ENCODE measurements around the gene D2HGDH. TPM values are rescaled to one million over a fixed set of nuclear protein-coding genes. Genes with fewer than 3 reads are reported as not detected.
A peak's percentile ranks its signal among the peaks of the same experiment; 100 is the strongest.

Gene D2HGDH
- total and polyA plus RNA-seq, 2 of the 13 experiments (the other 11 are each of a cell fraction or from before 2014, with no cell fraction given): 19.2 to 20.3 TPM

DNA sequence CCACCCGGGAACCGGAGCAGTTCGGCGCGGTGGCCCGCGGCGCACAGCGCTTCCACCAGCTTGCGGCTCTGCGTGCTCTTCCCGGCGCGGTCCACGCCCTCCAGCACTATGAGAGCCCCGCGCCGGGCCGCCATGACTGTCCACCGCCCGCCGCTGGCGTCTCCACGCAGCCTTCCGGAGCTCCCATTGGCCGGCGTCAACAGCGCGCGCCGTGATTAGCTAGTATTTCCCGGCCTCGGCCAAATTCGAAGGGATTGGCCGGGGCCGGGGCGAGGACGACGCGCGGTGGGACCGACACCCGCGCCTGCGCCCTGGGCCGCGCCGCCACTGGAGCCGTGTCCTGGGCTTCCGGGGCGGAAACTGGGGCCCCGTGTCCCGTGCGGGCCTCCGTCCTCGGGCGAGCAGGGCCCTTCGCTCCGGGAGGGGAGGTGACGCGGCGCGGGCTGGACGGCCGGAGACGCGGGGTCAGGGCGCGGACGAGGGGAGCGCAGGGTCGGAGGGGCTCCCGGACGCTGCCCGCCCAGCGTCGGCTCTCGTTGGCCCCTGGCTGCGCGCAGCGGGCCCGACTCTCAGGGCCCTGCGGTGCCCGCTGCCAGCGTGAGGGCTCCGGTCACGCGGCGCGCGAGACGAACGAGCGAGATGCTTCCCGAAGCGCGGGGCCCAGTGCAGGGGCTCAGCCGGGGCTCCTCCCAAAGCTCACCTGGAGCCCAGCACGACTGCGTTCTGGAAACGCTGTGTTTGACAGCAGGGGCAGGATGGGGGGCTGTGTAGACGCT lies 47.6 kb upstream of the D2HGDH start, which contains the start of gene DTYMK (continued):
- TF ChIP-seq, protein P1, sequence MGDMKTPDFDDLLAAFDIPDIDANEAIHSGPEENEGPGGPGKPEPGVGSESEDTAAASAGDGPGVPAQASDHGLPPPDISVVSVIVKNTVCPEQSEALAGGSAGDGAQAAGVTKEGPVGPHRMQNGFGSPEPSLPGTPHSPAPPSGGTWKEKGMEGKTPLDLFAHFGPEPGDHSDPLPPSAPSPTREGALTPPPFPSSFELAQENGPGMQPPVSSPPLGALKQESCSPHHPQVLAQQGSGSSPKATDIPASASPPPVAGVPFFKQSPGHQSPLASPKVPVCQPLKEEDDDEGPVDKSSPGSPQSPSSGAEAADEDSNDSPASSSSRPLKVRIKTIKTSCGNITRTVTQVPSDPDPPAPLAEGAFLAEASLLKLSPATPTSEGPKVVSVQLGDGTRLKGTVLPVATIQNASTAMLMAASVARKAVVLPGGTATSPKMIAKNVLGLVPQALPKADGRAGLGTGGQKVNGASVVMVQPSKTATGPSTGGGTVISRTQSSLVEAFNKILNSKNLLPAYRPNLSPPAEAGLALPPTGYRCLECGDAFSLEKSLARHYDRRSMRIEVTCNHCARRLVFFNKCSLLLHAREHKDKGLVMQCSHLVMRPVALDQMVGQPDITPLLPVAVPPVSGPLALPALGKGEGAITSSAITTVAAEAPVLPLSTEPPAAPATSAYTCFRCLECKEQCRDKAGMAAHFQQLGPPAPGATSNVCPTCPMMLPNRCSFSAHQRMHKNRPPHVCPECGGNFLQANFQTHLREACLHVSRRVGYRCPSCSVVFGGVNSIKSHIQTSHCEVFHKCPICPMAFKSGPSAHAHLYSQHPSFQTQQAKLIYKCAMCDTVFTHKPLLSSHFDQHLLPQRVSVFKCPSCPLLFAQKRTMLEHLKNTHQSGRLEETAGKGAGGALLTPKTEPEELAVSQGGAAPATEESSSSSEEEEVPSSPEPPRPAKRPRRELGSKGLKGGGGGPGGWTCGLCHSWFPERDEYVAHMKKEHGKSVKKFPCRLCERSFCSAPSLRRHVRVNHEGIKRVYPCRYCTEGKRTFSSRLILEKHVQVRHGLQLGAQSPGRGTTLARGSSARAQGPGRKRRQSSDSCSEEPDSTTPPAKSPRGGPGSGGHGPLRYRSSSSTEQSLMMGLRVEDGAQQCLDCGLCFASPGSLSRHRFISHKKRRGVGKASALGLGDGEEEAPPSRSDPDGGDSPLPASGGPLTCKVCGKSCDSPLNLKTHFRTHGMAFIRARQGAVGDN (CRISPR knock-in tag; IDR thresholded peaks at IDR 0.05): peak; percentile 95
- TF ChIP-seq, protein P2, sequence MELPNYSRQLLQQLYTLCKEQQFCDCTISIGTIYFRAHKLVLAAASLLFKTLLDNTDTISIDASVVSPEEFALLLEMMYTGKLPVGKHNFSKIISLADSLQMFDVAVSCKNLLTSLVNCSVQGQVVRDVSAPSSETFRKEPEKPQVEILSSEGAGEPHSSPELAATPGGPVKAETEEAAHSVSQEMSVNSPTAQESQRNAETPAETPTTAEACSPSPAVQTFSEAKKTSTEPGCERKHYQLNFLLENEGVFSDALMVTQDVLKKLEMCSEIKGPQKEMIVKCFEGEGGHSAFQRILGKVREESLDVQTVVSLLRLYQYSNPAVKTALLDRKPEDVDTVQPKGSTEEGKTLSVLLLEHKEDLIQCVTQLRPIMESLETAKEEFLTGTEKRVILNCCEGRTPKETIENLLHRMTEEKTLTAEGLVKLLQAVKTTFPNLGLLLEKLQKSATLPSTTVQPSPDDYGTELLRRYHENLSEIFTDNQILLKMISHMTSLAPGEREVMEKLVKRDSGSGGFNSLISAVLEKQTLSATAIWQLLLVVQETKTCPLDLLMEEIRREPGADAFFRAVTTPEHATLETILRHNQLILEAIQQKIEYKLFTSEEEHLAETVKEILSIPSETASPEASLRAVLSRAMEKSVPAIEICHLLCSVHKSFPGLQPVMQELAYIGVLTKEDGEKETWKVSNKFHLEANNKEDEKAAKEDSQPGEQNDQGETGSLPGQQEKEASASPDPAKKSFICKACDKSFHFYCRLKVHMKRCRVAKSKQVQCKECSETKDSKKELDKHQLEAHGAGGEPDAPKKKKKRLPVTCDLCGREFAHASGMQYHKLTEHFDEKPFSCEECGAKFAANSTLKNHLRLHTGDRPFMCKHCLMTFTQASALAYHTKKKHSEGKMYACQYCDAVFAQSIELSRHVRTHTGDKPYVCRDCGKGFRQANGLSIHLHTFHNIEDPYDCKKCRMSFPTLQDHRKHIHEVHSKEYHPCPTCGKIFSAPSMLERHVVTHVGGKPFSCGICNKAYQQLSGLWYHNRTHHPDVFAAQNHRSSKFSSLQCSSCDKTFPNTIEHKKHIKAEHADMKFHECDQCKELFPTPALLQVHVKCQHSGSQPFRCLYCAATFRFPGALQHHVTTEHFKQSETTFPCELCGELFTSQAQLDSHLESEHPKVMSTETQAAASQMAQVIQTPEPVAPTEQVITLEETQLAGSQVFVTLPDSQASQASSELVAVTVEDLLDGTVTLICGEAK (IDR thresholded peaks at IDR 0.05): no peak
- TF ChIP-seq, protein P2 (CRISPR knock-in tag; IDR thresholded peaks at IDR 0.05): peak; percentile 73
- no peak for TF ChIP-seq NR2F6 (IDR thresholded peaks at IDR 0.05)
- peak; percentile 34; the same call in 1 of the 2 replicates for TF ChIP-seq NR2F6 (CRISPR knock-in tag; IDR thresholded peaks at IDR 0.05)
- no peak for TF ChIP-seq MAFK (conservative IDR thresholded peaks at IDR 0.05 in 1 of 2, IDR thresholded peaks at IDR 0.05 in 1 of 2; ENCODE audit: low read length in 2 of 2)
- TF ChIP-seq RNF2 (conservative IDR thresholded peaks at IDR 0.05; ENCODE audit: low read depth): peak; percentile 87; the same call in 1 of the 2 replicates
- peak; percentile 17; the same call in 1 of the 2 replicates for TF ChIP-seq THYN1 (CRISPR knock-in tag; IDR thresholded peaks at IDR 0.05; ENCODE audit: borderline replicate concordance, low read depth)
- TF ChIP-seq IRF2 (CRISPR knock-in tag; IDR thresholded peaks at IDR 0.05): peak; percentile 88; the same call in 1 of the 2 replicates
- peak; percentile 58 for TF ChIP-seq ZNF670 (CRISPR knock-in tag; IDR thresholded peaks at IDR 0.05; ENCODE audit: borderline replicate concordance)
- peak; percentile 37; the same call in 1 of the 2 replicates for TF ChIP-seq NCOA2 (CRISPR knock-in tag; IDR thresholded peaks at IDR 0.05)
- TF ChIP-seq SRY (CRISPR knock-in tag; IDR thresholded peaks at IDR 0.05): peak; percentile 96
- TF ChIP-seq FOXO1 (CRISPR knock-in tag; IDR thresholded peaks at IDR 0.05): peak; percentile 22; the same call in 1 of the 2 replicates
- TF ChIP-seq, protein P3, sequence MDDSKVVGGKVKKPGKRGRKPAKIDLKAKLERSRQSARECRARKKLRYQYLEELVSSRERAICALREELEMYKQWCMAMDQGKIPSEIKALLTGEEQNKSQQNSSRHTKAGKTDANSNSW (CRISPR knock-in tag; IDR thresholded peaks at IDR 0.05; ENCODE audit: borderline replicate concordance): peak; percentile 59; the same call in 1 of the 2 replicates
- TF ChIP-seq LCORL (IDR thresholded peaks at IDR 0.05): no peak
- no peak; the same call in 1 of the 2 replicates for TF ChIP-seq LCORL (CRISPR knock-in tag; IDR thresholded peaks at IDR 0.05)
- TF ChIP-seq SNAI1 (CRISPR knock-in tag; IDR thresholded peaks at IDR 0.05; ENCODE audit: borderline replicate concordance): no peak

All from HepG2 (cell line).